GM13977 (cell line): ENCODE results near the gene REL.
"Not testable (repeated sequence)": the region's sequence is repeated elsewhere in the genome, so short reads cannot be mapped to it uniquely, and the experiment has no call there.

Experiments used
- DNase-seq: peaks from one replicate; pipeline ENCODE4 v3.0.0; 2012; ENCODE audit warnings: low spot score
- CTCF ChIP-seq: IDR thresholded peaks from 2 replicates; pipeline ENCODE4 v1.5.1; 2012; ENCODE audit warnings: mild to moderate bottlenecking, control low read depth; ENCODE audit not compliant: insufficient read depth; ENCODE audit errors: extremely low read depth, missing control alignments
- in situ Hi-C: fragments of 300-500 bp; cut with MboI; formaldehyde crosslinking; loops from one replicate; pipeline ENCODE4 v1.12.0; 2022; ENCODE audit warnings: low sequenced_read_pairs, low pct_unique_long_range_greater_than_20kb, mixed read lengths, inconsistent platforms; ENCODE audit not compliant: unreplicated experiment

Gene REL

GRCh38 chr2:60853531-60853930 is 27.8 kb upstream of the REL start:
- no peak for TF ChIP-seq CTCF
- DNase-seq = no peak
- in situ Hi-C loops = no loop called here

GRCh38 chr2:60855989-60856669 is 25.2 kb upstream of the REL start:
- DNase-seq = no peak
- TF ChIP-seq CTCF = no peak
- in situ Hi-C loops = no loop called here

GRCh38 chr2:60857056-60857455 is 24.3 kb upstream of the REL start:
- no peak for TF ChIP-seq CTCF
- in situ Hi-C loops = no loop called here
- DNase-seq = no peak

GRCh38 chr2:60858897-60859311 is 22.5 kb upstream of the REL start:
- in situ Hi-C loops = no loop called here
- no peak for TF ChIP-seq CTCF
- no peak for DNase-seq

- TF ChIP-seq CTCF = no peak
- no peak for DNase-seq
- in situ Hi-C loops = no loop called here
These were observed 19.6 kb upstream of the REL start for GRCh38 chr2:60861736-60862135.

- in situ Hi-C loops = no loop called here
These were observed 18.7 kb upstream of the REL start for GRCh38 chr2:60862642-60863041.

GRCh38 chr2:60865361-60865760 is 16.0 kb upstream of the REL start:
- in situ Hi-C loops, DNase-seq: not testable (repeated sequence)

More at GRCh38 chr2:60862642-60863041, 18.7 kb upstream of the REL start:
- TF ChIP-seq CTCF = no peak
- DNase-seq = no peak
